ENCODE data around the gene MAMDC2. TPM values are rescaled to one million over a fixed set of nuclear protein-coding genes. Genes with fewer than 3 reads are reported as not detected.

Gene MAMDC2
- total and polyA plus RNA-seq, 7 donors: 0.91 to 11.9 (median 2.2) TPM

- ATAC-seq (no peak), DNase-seq (no peak)
- Histone ChIP-seq H3K4me3 (no peak overlapping the region), H3K4me1 (peaks cover 4% of the 10 kb centered on the region), H3K9me3 (no peaks in the 10 kb centered on the region), H3K36me3 (ENCODE audit: insufficient read depth in 1 of 2, low read depth in 1 of 2) (no peaks in the 10 kb centered on the region), H3K27me3 (ENCODE audit: insufficient read depth in 3 of 3, low read length in 2 of 3) (no peaks in the 10 kb centered on the region), H3K27ac (no peak overlapping the region)
- TF ChIP-seq CTCF (IDR thresholded peaks at IDR 0.05): no peak
- intact Hi-C loops (cut with DNase I): no loop called here
- WGBS, 3 donors: 56 to 87% (median 84%) methylated on average over 2 of the region's 2 CpGs
Observed at GRCh38 chr9:70092190-70092589, 48.5 kb downstream of the MAMDC2 start.

GRCh38 chr9:70093095-70093494 is 49.4 kb downstream of the MAMDC2 start:
- intact Hi-C loops (cut with DNase I): no loop called here
- ATAC-seq (no peak), DNase-seq (no peak)
- Histone ChIP-seq H3K27me3 (ENCODE audit: insufficient read depth in 3 of 3, low read length in 2 of 3) (no peaks in the 10 kb centered on the region), H3K27ac (no peak overlapping the region), H3K9me3 (no peaks in the 10 kb centered on the region), H3K36me3 (ENCODE audit: insufficient read depth in 1 of 2, low read depth in 1 of 2) (no peaks in the 10 kb centered on the region), H3K4me3 (no peak overlapping the region), H3K4me1 (peaks cover 4% of the 10 kb centered on the region)
- TF ChIP-seq CTCF (IDR thresholded peaks at IDR 0.05): no peak

- Histone ChIP-seq H3K27ac (no peak overlapping the region), H3K4me3 (no peak overlapping the region), H3K27me3 (ENCODE audit: insufficient read depth in 3 of 3, low read length in 2 of 3) (no peaks in the 10 kb centered on the region), H3K4me1 (peaks cover 4% of the 10 kb centered on the region), H3K36me3 (ENCODE audit: insufficient read depth in 1 of 2, low read depth in 1 of 2) (no peaks in the 10 kb centered on the region), H3K9me3 (no peaks in the 10 kb centered on the region)
- TF ChIP-seq CTCF (IDR thresholded peaks at IDR 0.05): no peak
- 6 to 16% (median 16%) methylated on average over 1 of the region's 1 CpG for WGBS, 3 donors
- ATAC-seq (no peak), DNase-seq (no peak)
- intact Hi-C loops (cut with DNase I): no loop called here
Observed at GRCh38 chr9:70093944-70094343, 50.3 kb downstream of the MAMDC2 start.

- ATAC-seq: no peak
- H3K27me3 ChIP-seq (ENCODE audit: insufficient read depth in 3 of 3, low read length in 2 of 3): no peaks in the 10 kb centered on the region
- no peaks in the 10 kb centered on the region for H3K9me3 ChIP-seq
- no peak for DNase-seq
- H3K27ac ChIP-seq: no peak overlapping the region
- intact Hi-C loops (cut with DNase I): no loop called here
- peaks cover 4% of the 10 kb centered on the region for H3K4me1 ChIP-seq
- TF ChIP-seq CTCF (IDR thresholded peaks at IDR 0.05): no peak
- H3K4me3 ChIP-seq: no peak overlapping the region
- H3K36me3 ChIP-seq (ENCODE audit: insufficient read depth in 1 of 2, low read depth in 1 of 2): no peaks in the 10 kb centered on the region
Observed at GRCh38 chr9:70094747-70095146, 51.1 kb downstream of the MAMDC2 start.

GRCh38 chr9:70097187-70097586 is 53.5 kb downstream of the MAMDC2 start:
- Histone ChIP-seq H3K4me3 (no peak overlapping the region), H3K9me3 (no peaks in the 10 kb centered on the region), H3K27me3 (ENCODE audit: insufficient read depth in 3 of 3, low read length in 2 of 3) (no peaks in the 10 kb centered on the region), H3K27ac (no peak overlapping the region), H3K4me1 (peaks cover 4% of the 10 kb centered on the region), H3K36me3 (ENCODE audit: insufficient read depth in 1 of 2, low read depth in 1 of 2) (no peaks in the 10 kb centered on the region)
- ATAC-seq (no peak), DNase-seq (no peak)
- no peak for TF ChIP-seq CTCF (IDR thresholded peaks at IDR 0.05)
- intact Hi-C loops (cut with DNase I): no loop called here
- 79 to 84% (median 80%) methylated on average over 4 of the region's 4 CpGs for WGBS, 3 donors

Data from psoas muscle (tissue), 8 donors.